NT2/D1 (cell line): ENCODE results near the gene RING1.
A peak's percentile ranks its signal among the peaks of the same experiment; 100 is the strongest.

Experiments used
- DNase-seq: peaks from one replicate; pipeline ENCODE4 v3.0.0-alpha.2; 2011; ENCODE audit warnings: low read depth, low spot score
- H3K27me3 ChIP-seq: 2 replicates; pipeline ENCODE4 v1.6.0; 2011; ENCODE audit warnings: mild to moderate bottlenecking; ENCODE audit not compliant: insufficient read length, insufficient read depth
- H3K36me3 ChIP-seq: 2 replicates; pipeline ENCODE4 v1.6.1; 2011; ENCODE audit warnings: mild to moderate bottlenecking, low read length, mixed read lengths; ENCODE audit not compliant: insufficient read depth, insufficient read length
- H3K4me1 ChIP-seq: 2 replicates; pipeline ENCODE4 v1.5.1; 2011; ENCODE audit not compliant: insufficient read depth, insufficient read length
- H3K4me3 ChIP-seq: 2 replicates; pipeline ENCODE4 v1.5.1; 2011; ENCODE audit warnings: low read depth; ENCODE audit not compliant: insufficient read length
- H3K9ac ChIP-seq: 2 replicates; pipeline ENCODE4 v1.6.0; 2011; ENCODE audit warnings: low read depth; ENCODE audit not compliant: insufficient read length
- H3K9me3 ChIP-seq: 2 replicates; pipeline ENCODE4 v1.5.1; 2011; ENCODE audit warnings: mild to moderate bottlenecking, low read length; ENCODE audit not compliant: insufficient read depth
- SUZ12 ChIP-seq: IDR thresholded peaks from 2 replicates; pipeline ENCODE4 v1.6.1; 2011; ENCODE audit not compliant: insufficient read length, insufficient read depth; ENCODE audit errors: extremely low read depth
- YY1 ChIP-seq: IDR thresholded peaks from 2 replicates; pipeline ENCODE4 v1.6.1; 2011; ENCODE audit not compliant: insufficient read length, insufficient read depth
- ZNF274 ChIP-seq: IDR thresholded peaks from 2 replicates; pipeline ENCODE4 v1.6.1; 2011; ENCODE audit warnings: mild to moderate bottlenecking, low read depth, low read length

The RING1 gene

GRCh38 chr6:33169291-33170175 lies 38.8 kb upstream of the RING1 start:
- no peaks in the 10 kb centered on the region for H3K9me3 ChIP-seq
- H3K27me3 ChIP-seq = no peaks in the 10 kb centered on the region
- H3K4me1 ChIP-seq = no peaks in the 10 kb centered on the region
- H3K36me3 ChIP-seq = no peaks in the 10 kb centered on the region
- H3K9ac ChIP-seq = no peak overlapping the region
- H3K4me3 ChIP-seq = no peak overlapping the region
- TF ChIP-seq SUZ12 (no peak), YY1 (no peak), ZNF274 (no peak)
- no peak for DNase-seq

GRCh38 chr6:33170176-33171015 lies 37.9 kb upstream of the RING1 start:
- no peak for DNase-seq
- Histone ChIP-seq H3K9me3 (no peaks in the 10 kb centered on the region), H3K9ac (no peak overlapping the region), H3K4me3 (no peak overlapping the region), H3K4me1 (no peaks in the 10 kb centered on the region), H3K36me3 (no peaks in the 10 kb centered on the region), H3K27me3 (no peaks in the 10 kb centered on the region)
- TF ChIP-seq ZNF274 (no peak), YY1 (no peak), SUZ12 (no peak)

GRCh38 chr6:33171016-33171879 lies 37.1 kb upstream of the RING1 start:
- Histone ChIP-seq H3K9me3 (no peaks in the 10 kb centered on the region), H3K4me3 (no peak overlapping the region), H3K36me3 (no peaks in the 10 kb centered on the region), H3K27me3 (no peaks in the 10 kb centered on the region), H3K9ac (no peak overlapping the region), H3K4me1 (no peaks in the 10 kb centered on the region)
- TF ChIP-seq ZNF274 (no peak), SUZ12 (no peak), YY1 (no peak)
- DNase-seq = no peak

- TF ChIP-seq YY1 (no peak), SUZ12 (no peak), ZNF274 (no peak)
- H3K9me3 ChIP-seq = no peaks in the 10 kb centered on the region
- H3K36me3 ChIP-seq = no peaks in the 10 kb centered on the region
- no peak for DNase-seq
- no peak overlapping the region for H3K4me3 ChIP-seq
- H3K4me1 ChIP-seq = no peaks in the 10 kb centered on the region
- no peak overlapping the region for H3K9ac ChIP-seq
- no peaks in the 10 kb centered on the region for H3K27me3 ChIP-seq
Measured at GRCh38 chr6:33171880-33172687, 36.2 kb upstream of the RING1 start.

GRCh38 chr6:33172688-33173534 lies 35.4 kb upstream of the RING1 start:
- no peaks in the 10 kb centered on the region for H3K36me3 ChIP-seq
- no peaks in the 10 kb centered on the region for H3K27me3 ChIP-seq
- no peak overlapping the region for H3K4me3 ChIP-seq
- H3K9ac ChIP-seq = no peak overlapping the region
- peak; percentile 23 for DNase-seq
- H3K9me3 ChIP-seq = no peaks in the 10 kb centered on the region
- no peaks in the 10 kb centered on the region for H3K4me1 ChIP-seq
- TF ChIP-seq ZNF274 = no peak
- TF ChIP-seq YY1 = no peak
- TF ChIP-seq SUZ12 = no peak
